ENCODE measurements around the gene LCT. TPM values are rescaled to one million over a fixed set of nuclear protein-coding genes. Genes with fewer than 3 reads are reported as not detected.

The LCT gene
- total RNA-seq, 1 donor from 2014 or later: not detected

GRCh38 chr2:135740206-135740605 is 96.8 kb downstream of the LCT start:
- TF ChIP-seq CTCF (IDR thresholded peaks at IDR 0.05): no peak
- H3K4me3 ChIP-seq: no peak overlapping the region
- H3K27ac ChIP-seq: no peak overlapping the region
- H3K4me1 ChIP-seq: peaks cover 25% of the 10 kb centered on the region
- intact Hi-C loops (cut with DNase I): no loop called here
- DNase-seq (no peak), ATAC-seq (no peak)
- H3K27me3 ChIP-seq (ENCODE audit: low read depth): no peaks in the 10 kb centered on the region
- H3K9me3 ChIP-seq: no peaks in the 10 kb centered on the region
- peaks cover 5% of the 10 kb centered on the region for H3K36me3 ChIP-seq

Other genes with a start within 250 kb of the LCT start
- gene UBXN4, start 95.3 kb downstream of the LCT start, total RNA-seq: 88.1 TPM
- gene MCM6, start 39.3 kb upstream of the LCT start, total RNA-seq: 8.7 TPM
- gene DARS1, start 148.4 kb upstream of the LCT start, total RNA-seq: 50.0 TPM

All from lower lobe of right lung (tissue), 2 donors.